VCaP (cell line): ENCODE measurements around the gene HIGD1A.

Experiments
- H3K27ac ChIP-seq: fragments of 450-650 bp; 2 replicates; pipeline ENCODE4 v1.5.1; 2017
- TF ChIP-seq, protein P1 (sequence below): fragments of 450-650 bp; conservative IDR thresholded peaks from 2 replicates; pipeline ENCODE4 v1.5.1; 2017; ENCODE audit warnings: mild to moderate bottlenecking, moderate library complexity

Gene HIGD1A

DNA sequence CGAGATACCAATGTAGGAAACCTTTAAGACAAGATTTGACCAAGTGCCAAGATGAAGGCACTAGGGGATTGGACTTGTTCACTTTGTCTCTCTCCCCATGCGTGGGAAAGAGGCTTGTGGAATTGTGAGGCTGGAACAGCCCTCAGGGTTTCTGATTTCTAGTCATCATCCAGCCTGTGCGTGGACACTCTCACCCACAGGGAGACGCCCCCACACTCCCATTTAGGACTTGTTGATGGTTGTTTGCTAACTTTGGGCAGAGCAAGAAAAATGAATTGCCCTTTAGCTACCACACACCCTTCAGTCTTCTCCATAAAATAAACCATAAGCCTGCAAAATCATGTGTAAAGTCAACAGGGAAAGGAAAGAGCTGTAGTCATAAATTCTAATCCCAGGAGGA, 23.4 kb upstream of the HIGD1A start:
- H3K27ac ChIP-seq = no peak overlapping the region
- TF ChIP-seq, protein P1, sequence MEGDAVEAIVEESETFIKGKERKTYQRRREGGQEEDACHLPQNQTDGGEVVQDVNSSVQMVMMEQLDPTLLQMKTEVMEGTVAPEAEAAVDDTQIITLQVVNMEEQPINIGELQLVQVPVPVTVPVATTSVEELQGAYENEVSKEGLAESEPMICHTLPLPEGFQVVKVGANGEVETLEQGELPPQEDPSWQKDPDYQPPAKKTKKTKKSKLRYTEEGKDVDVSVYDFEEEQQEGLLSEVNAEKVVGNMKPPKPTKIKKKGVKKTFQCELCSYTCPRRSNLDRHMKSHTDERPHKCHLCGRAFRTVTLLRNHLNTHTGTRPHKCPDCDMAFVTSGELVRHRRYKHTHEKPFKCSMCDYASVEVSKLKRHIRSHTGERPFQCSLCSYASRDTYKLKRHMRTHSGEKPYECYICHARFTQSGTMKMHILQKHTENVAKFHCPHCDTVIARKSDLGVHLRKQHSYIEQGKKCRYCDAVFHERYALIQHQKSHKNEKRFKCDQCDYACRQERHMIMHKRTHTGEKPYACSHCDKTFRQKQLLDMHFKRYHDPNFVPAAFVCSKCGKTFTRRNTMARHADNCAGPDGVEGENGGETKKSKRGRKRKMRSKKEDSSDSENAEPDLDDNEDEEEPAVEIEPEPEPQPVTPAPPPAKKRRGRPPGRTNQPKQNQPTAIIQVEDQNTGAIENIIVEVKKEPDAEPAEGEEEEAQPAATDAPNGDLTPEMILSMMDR = no peak

- TF ChIP-seq, protein P1 = no peak
- no peak overlapping the region for H3K27ac ChIP-seq
Observed at GRCh38 chr3:42827023-42827422, 22.7 kb upstream of the HIGD1A start.

- peak overlapping the region; percentile 53 for H3K27ac ChIP-seq
- TF ChIP-seq, protein P1 = no peak
Observed at GRCh38 chr3:42826141-42826540, 21.9 kb upstream of the HIGD1A start.

GRCh38 chr3:42823351-42823750, 19.1 kb upstream of the HIGD1A start:
- TF ChIP-seq, protein P1 = no peak

DNA sequence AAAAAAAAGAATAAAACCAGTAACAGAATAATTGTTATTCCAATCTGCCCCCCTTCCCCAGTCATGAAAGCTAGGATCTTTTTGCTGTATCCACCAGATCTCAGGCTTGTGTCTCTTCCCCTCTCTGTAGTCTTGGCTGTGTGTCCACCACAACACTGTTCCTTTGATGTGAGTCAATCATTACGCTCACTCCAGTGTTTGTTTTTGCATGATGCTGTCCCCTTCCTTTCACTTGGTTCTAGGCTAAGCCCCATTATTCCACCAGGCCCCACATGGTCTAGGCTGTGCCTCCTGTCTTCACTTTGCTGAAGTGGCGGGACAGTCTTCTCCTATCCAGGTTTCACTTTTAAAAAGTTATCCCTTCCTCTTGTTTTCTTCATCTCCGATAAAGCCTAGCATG, 18.5 kb upstream of the HIGD1A start:
- peak overlapping the region; percentile 28 for H3K27ac ChIP-seq
- TF ChIP-seq, protein P1 = no peak

More at GRCh38 chr3:42823351-42823750, 19.1 kb upstream of the HIGD1A start:
- peak overlapping the region; percentile 28 for H3K27ac ChIP-seq

GRCh38 chr3:42820746-42821051, 16.4 kb upstream of the HIGD1A start:
- TF ChIP-seq, protein P1 = no peak
- H3K27ac ChIP-seq = peak overlapping the region; percentile 79

- peak overlapping the region; percentile 79 for H3K27ac ChIP-seq
- TF ChIP-seq, protein P1 = 0 out of 2 replicates have a peak, but pooled peaks have one; percentile 11
Observed at GRCh38 chr3:42819351-42819965, 15.2 kb upstream of the HIGD1A start.
